Measurements from ENCODE around the gene DRD1. TPM values are rescaled to one million over a fixed set of nuclear protein-coding genes. Genes with fewer than 3 reads are reported as not detected.

The DRD1 gene
- total and polyA plus RNA-seq, 2 experiments from 2014 or later = 0.11 to 0.14 TPM

DNA sequence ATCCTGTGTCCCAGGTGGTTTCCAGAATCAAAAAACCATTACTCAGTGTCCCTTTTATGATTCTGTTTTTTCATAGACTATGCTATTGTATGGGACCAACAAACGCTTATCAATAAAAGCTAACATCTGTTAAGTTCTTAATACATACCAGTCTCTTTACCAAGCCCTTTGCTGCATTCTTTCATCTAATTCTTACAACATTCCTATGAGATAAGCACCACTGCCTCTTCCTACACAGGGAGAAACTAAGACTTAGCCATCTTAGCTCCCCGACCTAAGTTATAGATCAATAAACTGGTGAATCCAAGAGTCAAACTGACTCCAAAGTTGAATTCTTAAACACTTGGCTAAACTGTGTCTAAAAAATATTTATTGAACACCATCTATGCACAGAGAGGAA lies 26.6 kb downstream of the DRD1 start:
- Histone ChIP-seq H3K27me3 (ENCODE audit: insufficient read depth) (no peaks in the 10 kb centered on the region), H3K9me2 (ENCODE audit: insufficient read depth) (peaks cover 16% of the 10 kb centered on the region; the same call in 1 of the 2 replicates), H3K79me2 (replicated peaks; ENCODE audit: insufficient read depth) (no peaks in the 10 kb centered on the region), H3K4me2 (no peak overlapping the region), H3K4me1 (ENCODE audit: insufficient read depth) (no peaks in the 10 kb centered on the region), H2AFZ (no peak overlapping the region), H4K20me1 (replicated peaks; ENCODE audit: insufficient read depth) (no peaks in the 10 kb centered on the region), H3K4me3 (no peak overlapping the region), H3F3A (replicated peaks; ENCODE audit: low read depth) (no peaks in the 10 kb centered on the region), H3K27ac (ENCODE audit: low read depth) (no peak overlapping the region), H3K36me3 (ENCODE audit: insufficient read depth) (no peaks in the 10 kb centered on the region)
- TF ChIP-seq, protein P1, sequence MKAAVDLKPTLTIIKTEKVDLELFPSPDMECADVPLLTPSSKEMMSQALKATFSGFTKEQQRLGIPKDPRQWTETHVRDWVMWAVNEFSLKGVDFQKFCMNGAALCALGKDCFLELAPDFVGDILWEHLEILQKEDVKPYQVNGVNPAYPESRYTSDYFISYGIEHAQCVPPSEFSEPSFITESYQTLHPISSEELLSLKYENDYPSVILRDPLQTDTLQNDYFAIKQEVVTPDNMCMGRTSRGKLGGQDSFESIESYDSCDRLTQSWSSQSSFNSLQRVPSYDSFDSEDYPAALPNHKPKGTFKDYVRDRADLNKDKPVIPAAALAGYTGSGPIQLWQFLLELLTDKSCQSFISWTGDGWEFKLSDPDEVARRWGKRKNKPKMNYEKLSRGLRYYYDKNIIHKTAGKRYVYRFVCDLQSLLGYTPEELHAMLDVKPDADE (IDR thresholded peaks at IDR 0.05) = no peak
- TF ChIP-seq NANOG (IDR thresholded peaks at IDR 0.05; ENCODE audit: borderline replicate concordance) (no peak), CREB1 (CRISPR knock-in tag; IDR thresholded peaks at IDR 0.05; ENCODE audit: low read depth) (no peak), EZH2phosphoT487 (IDR thresholded peaks at IDR 0.05; ENCODE audit: unreplicated experiment) (no peak)
- TF ChIP-seq, protein P2, sequence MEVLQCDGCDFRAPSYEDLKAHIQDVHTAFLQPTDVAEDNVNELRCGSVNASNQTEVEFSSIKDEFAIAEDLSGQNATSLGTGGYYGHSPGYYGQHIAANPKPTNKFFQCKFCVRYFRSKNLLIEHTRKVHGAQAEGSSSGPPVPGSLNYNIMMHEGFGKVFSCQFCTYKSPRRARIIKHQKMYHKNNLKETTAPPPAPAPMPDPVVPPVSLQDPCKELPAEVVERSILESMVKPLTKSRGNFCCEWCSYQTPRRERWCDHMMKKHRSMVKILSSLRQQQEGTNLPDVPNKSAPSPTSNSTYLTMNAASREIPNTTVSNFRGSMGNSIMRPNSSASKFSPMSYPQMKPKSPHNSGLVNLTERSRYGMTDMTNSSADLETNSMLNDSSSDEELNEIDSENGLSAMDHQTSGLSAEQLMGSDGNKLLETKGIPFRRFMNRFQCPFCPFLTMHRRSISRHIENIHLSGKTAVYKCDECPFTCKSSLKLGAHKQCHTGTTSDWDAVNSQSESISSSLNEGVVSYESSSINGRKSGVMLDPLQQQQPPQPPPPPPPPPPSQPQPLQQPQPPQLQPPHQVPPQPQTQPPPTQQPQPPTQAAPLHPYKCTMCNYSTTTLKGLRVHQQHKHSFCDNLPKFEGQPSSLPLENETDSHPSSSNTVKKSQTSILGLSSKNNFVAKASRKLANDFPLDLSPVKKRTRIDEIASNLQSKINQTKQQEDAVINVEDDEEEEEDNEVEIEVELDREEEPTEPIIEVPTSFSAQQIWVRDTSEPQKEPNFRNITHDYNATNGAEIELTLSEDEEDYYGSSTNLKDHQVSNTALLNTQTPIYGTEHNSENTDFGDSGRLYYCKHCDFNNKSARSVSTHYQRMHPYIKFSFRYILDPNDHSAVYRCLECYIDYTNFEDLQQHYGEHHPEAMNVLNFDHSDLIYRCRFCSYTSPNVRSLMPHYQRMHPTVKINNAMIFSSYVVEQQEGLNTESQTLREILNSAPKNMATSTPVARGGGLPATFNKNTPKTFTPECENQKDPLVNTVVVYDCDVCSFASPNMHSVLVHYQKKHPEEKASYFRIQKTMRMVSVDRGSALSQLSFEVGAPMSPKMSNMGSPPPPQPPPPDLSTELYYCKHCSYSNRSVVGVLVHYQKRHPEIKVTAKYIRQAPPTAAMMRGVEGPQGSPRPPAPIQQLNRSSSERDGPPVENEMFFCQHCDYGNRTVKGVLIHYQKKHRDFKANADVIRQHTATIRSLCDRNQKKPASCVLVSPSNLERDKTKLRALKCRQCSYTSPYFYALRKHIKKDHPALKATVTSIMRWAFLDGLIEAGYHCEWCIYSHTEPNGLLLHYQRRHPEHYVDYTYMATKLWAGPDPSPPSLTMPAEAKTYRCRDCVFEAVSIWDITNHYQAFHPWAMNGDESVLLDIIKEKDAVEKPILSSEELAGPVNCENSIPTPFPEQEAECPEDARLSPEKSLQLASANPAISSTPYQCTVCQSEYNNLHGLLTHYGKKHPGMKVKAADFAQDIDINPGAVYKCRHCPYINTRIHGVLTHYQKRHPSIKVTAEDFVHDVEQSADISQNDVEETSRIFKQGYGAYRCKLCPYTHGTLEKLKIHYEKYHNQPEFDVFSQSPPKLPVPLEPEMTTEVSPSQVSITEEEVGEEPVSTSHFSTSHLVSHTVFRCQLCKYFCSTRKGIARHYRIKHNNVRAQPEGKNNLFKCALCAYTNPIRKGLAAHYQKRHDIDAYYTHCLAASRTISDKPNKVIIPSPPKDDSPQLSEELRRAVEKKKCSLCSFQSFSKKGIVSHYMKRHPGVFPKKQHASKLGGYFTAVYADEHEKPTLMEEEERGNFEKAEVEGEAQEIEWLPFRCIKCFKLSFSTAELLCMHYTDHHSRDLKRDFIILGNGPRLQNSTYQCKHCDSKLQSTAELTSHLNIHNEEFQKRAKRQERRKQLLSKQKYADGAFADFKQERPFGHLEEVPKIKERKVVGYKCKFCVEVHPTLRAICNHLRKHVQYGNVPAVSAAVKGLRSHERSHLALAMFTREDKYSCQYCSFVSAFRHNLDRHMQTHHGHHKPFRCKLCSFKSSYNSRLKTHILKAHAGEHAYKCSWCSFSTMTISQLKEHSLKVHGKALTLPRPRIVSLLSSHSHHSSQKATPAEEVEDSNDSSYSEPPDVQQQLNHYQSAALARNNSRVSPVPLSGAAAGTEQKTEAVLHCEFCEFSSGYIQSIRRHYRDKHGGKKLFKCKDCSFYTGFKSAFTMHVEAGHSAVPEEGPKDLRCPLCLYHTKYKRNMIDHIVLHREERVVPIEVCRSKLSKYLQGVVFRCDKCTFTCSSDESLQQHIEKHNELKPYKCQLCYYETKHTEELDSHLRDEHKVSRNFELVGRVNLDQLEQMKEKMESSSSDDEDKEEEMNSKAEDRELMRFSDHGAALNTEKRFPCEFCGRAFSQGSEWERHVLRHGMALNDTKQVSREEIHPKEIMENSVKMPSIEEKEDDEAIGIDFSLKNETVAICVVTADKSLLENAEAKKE (CRISPR knock-in tag; IDR thresholded peaks at IDR 0.05) = no peak
- H3K9me3 Mint-ChIP-seq = peaks cover 3% of the 10 kb centered on the region; the same call in 2 of the 3 replicates
- H3K4me3 Mint-ChIP-seq = no peak overlapping the region
- 0 out of 3 replicates have a peak, but pooled peaks cover 5% of the 10 kb centered on the region for H3K4me1 Mint-ChIP-seq
- no peak overlapping the region for H3K27ac Mint-ChIP-seq
- no peaks in the 10 kb centered on the region for H3K27me3 Mint-ChIP-seq (ENCODE audit: insufficient read depth, low read depth, poor library complexity)
- peaks cover 5% of the 10 kb centered on the region; the same call in 1 of the 3 replicates for H3K36me3 Mint-ChIP-seq (ENCODE audit: low read depth)
- DNase-seq (ENCODE audit: low spot score) (no peak), ATAC-seq (no peak)
